ENCODE measurements around the gene DCAF12. TPM values are rescaled to one million over a fixed set of nuclear protein-coding genes. Genes with fewer than 3 reads are reported as not detected.

The DCAF12 gene
- total RNA-seq, result 10 to 100 TPM; 21.8 to 31.3 (median 28.8) TPM

DNA sequence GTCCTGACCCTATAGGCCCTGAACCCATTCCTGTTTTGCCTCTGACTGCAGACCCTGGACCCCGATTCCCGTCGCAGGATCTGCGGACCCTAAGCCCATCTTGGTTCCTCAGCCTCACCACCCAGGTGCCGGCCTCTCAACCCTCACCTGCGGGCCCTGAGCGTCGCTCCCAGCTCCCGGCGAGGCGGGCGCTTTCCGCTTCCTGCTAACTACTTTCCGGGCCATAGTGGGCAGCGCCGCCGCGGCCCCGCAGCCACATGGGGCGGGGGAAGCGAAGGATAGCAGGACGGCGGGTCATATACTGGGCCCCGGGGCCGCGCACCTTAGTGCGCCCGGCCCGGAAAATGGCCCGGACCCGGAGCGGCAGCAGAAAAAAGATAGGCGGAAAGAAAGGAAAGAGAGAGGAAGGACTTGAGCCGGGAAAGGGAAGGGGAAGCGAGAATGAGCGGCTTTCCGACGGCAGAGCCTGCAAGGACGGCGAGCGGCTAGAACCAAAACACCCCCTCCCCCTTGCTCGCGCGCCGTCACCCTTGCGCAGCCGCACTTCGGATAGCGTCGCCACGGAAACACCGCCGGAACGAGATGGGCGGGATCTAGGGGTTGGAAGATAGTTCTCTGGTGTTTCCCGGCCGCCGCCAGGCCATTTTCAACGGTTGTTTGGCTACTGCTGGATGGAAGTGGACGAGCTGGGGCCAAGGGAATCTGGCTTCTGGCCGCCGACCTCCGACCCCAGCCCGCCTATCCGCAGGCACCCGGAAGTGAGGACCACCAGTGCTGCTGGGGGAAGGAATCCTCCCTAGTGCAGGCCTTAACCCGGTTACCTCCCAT, at the start of gene DCAF12:
DCAF12 (minus strand) TSS at position 492 of the 828 bp plus-strand sequence; CDS start at position 225, 267 bp downstream.
- DNase-seq (ENCODE audit: low spot score in 2 of 2), result peak; percentile 95
- Histone ChIP-seq H3K27ac (peak within 1 kb of the TSS; percentile 90), H3K4me3 (peak within 1 kb of the TSS; percentile 93), H3K27me3 (no peaks in the 10 kb centered on the region), H3K9me3 (no peaks in the 10 kb centered on the region), H3K36me3 (peaks cover 7% of the 10 kb centered on the region), H3K4me1 (peaks cover 32% of the 10 kb centered on the region)
- peak; percentile 26 to 68 (median 52) for TF ChIP-seq POLR2AphosphoS5 (IDR thresholded peaks at IDR 0.05)
- no peak for TF ChIP-seq EP300 (IDR thresholded peaks at IDR 0.05)
- TF ChIP-seq POLR2A (IDR thresholded peaks at IDR 0.05), result peak in 1 of 2 donors; percentile 70
- 0% methylated on average over 47 of the region's 67 CpGs for WGBS

- no peaks in the 10 kb centered on the region for H3K9me3 ChIP-seq
- H3K27me3 ChIP-seq, result no peaks in the 10 kb centered on the region
- peaks cover 21% of the 10 kb centered on the region for H3K4me1 ChIP-seq
- DNase-seq (ENCODE audit: low spot score in 2 of 2), result no peak
- no peaks in the 10 kb centered on the region for H3K36me3 ChIP-seq
- no peak overlapping the region for H3K4me3 ChIP-seq
- WGBS, result 70% methylated on average over 3 of the region's 3 CpGs
- H3K27ac ChIP-seq, result no peak overlapping the region
- TF ChIP-seq EP300 (IDR thresholded peaks at IDR 0.05) (no peak), POLR2A (IDR thresholded peaks at IDR 0.05) (no peak), POLR2AphosphoS5 (IDR thresholded peaks at IDR 0.05) (no peak), CTCF (IDR thresholded peaks at IDR 0.05) (no peak)
Measured at GRCh38 chr9:34176089-34176488, 49.6 kb upstream of the DCAF12 start.

GRCh38 chr9:34171753-34172535, 45.4 kb upstream of the DCAF12 start:
- TF ChIP-seq POLR2A (IDR thresholded peaks at IDR 0.05) (no peak), EP300 (IDR thresholded peaks at IDR 0.05) (no peak), POLR2AphosphoS5 (IDR thresholded peaks at IDR 0.05) (no peak), CTCF (IDR thresholded peaks at IDR 0.05) (no peak)
- no peak for DNase-seq (ENCODE audit: low spot score in 2 of 2)
- 85% methylated on average over 15 of the region's 15 CpGs for WGBS

GRCh38 chr9:34170237-34170991, 43.9 kb upstream of the DCAF12 start:
- DNase-seq (ENCODE audit: low spot score in 2 of 2), result no peak
- H3K4me3 ChIP-seq, result no peak overlapping the region

More at GRCh38 chr9:34171753-34172535, 45.4 kb upstream of the DCAF12 start:
- H3K27me3 ChIP-seq, result no peaks in the 10 kb centered on the region
- no peaks in the 10 kb centered on the region for H3K36me3 ChIP-seq
- no peaks in the 10 kb centered on the region for H3K9me3 ChIP-seq
- H3K4me1 ChIP-seq, result peaks cover 6% of the 10 kb centered on the region
- H3K27ac ChIP-seq, result no peak overlapping the region
- no peak overlapping the region for H3K4me3 ChIP-seq

DNA sequence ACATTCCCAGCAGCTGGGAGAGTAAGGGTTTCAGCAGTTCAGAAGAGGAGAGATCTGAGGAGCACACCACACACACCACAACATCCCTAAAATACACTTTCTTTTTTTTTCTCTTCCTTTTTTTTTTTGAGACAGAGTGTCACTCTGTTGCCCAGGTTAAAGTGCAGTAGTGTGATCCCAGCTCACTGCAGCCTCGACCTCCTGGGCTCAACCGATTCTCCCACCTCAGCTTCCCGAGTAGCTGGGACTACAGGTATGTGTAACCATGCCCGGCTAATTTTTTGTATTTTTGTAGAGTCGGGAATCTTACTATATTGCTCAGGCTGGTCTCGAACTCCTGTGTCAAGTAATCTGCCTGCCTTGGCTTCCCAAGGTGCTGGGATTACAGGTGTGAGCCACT, 42.6 kb upstream of the DCAF12 start:
- no peaks in the 10 kb centered on the region for H3K27me3 ChIP-seq
- no peak overlapping the region for H3K27ac ChIP-seq
- no peak overlapping the region for H3K4me3 ChIP-seq
- H3K4me1 ChIP-seq, result peaks cover 6% of the 10 kb centered on the region
- no peak for DNase-seq (ENCODE audit: low spot score in 2 of 2)
- WGBS, result 92% methylated on average over 6 of the region's 6 CpGs
- no peak for TF ChIP-seq EP300 (IDR thresholded peaks at IDR 0.05)
- no peak for TF ChIP-seq POLR2A (IDR thresholded peaks at IDR 0.05)
- TF ChIP-seq CTCF (IDR thresholded peaks at IDR 0.05), result no peak
- TF ChIP-seq POLR2AphosphoS5 (IDR thresholded peaks at IDR 0.05), result no peak
- no peaks in the 10 kb centered on the region for H3K9me3 ChIP-seq
- no peaks in the 10 kb centered on the region for H3K36me3 ChIP-seq

More at GRCh38 chr9:34170237-34170991, 43.9 kb upstream of the DCAF12 start:
- H3K27me3 ChIP-seq, result no peaks in the 10 kb centered on the region
- H3K9me3 ChIP-seq, result no peaks in the 10 kb centered on the region
- peaks cover 6% of the 10 kb centered on the region for H3K4me1 ChIP-seq
- no peak overlapping the region for H3K27ac ChIP-seq
- H3K36me3 ChIP-seq, result no peaks in the 10 kb centered on the region
- 30% methylated on average over 1 of the region's 1 CpG for WGBS
- TF ChIP-seq POLR2A (IDR thresholded peaks at IDR 0.05) (no peak), POLR2AphosphoS5 (IDR thresholded peaks at IDR 0.05) (no peak)
